Effector memory CD4-positive, alpha-beta T cell (primary cell): Measurements from ENCODE around the gene ECT2.
"Not testable (repeated sequence)": the region's sequence is repeated elsewhere in the genome, so short reads cannot be mapped to it uniquely, and the experiment has no call there.

Experiments used
- DNase-seq, 3 donors: peaks; one replicate each; pipeline ENCODE4 v3.0.0-alpha.2; 2020
- H3K27ac ChIP-seq: 2 replicates; pipeline ENCODE4 v1.7.0; 2013; ENCODE audit warnings: mild to moderate bottlenecking, low read length, moderate library complexity; ENCODE audit not compliant: insufficient read depth, poor library complexity, severe bottlenecking
- H3K27me3 ChIP-seq: replicated peaks from 2 replicates; pipeline ENCODE4 v1.7.0; 2013; ENCODE audit warnings: mild to moderate bottlenecking, low read length; ENCODE audit not compliant: insufficient read depth, control insufficient read depth, poor library complexity, severe bottlenecking
- H3K36me3 ChIP-seq: 2 replicates; pipeline ENCODE4 v1.7.0; 2013; ENCODE audit warnings: mild to moderate bottlenecking, low read length, moderate library complexity; ENCODE audit not compliant: control insufficient read depth, insufficient read depth
- H3K4me1 ChIP-seq: 2 replicates; pipeline ENCODE4 v1.7.0; 2013; ENCODE audit warnings: low read length, mild to moderate bottlenecking; ENCODE audit not compliant: control insufficient read depth, insufficient read depth, poor library complexity, severe bottlenecking
- H3K4me3 ChIP-seq: 2 replicates; pipeline ENCODE4 v1.7.0; 2013; ENCODE audit warnings: low read length, low read depth, mild to moderate bottlenecking; ENCODE audit not compliant: insufficient read depth, poor library complexity, severe bottlenecking
- H3K9me3 ChIP-seq: 2 replicates; pipeline ENCODE4 v1.7.0; 2013; ENCODE audit warnings: mild to moderate bottlenecking, low read length, moderate library complexity; ENCODE audit not compliant: control insufficient read depth

The ECT2 gene

DNA sequence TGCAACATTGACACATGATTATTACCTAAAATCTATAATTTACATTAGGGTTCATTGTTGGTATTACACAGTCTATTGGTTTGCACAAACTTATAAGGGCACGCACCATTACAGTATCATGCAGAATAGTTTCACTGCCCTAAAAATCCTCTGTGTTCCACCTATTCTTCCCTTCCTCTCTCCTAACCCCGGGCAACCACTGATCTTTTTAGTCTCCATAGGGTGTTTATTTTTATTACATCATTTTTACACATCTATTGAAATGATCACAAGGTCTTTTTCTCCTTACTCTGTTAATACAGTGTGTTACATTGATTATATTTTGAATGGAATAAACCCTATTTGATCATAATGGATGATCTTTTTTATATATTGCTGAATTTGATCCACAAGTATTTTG, 15.5 kb upstream of the ECT2 start:
- Histone ChIP-seq H3K4me1 (no peaks in the 10 kb centered on the region), H3K36me3 (no peaks in the 10 kb centered on the region), H3K4me3 (no peak overlapping the region), H3K27me3 (no peaks in the 10 kb centered on the region), H3K27ac (no peak overlapping the region), H3K9me3 (no peaks in the 10 kb centered on the region)
- no peak for DNase-seq

DNA sequence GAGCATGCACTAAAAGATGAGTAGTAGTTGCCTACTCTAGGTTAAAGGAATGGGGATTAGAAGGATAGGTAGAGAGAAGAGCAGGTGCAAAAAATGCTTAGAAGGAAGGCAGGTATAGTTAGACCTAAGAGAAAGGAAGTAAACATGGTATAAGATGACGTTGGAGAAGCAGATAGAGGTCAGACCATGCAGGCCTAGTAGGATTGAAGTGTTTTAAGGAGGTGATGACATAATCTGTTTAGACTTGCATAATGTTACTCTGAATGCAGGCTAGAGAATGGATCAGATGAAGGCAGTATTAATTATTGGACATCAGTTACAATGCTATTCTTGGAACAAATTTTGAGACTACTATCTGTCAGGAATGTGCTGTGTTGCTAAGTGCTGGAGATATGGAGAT, 11.1 kb upstream of the ECT2 start:
- H3K27me3 ChIP-seq: no peaks in the 10 kb centered on the region
- no peak for DNase-seq
- H3K36me3 ChIP-seq: no peaks in the 10 kb centered on the region
- H3K4me1 ChIP-seq: no peaks in the 10 kb centered on the region
- H3K9me3 ChIP-seq: no peaks in the 10 kb centered on the region
- no peak overlapping the region for H3K4me3 ChIP-seq
- H3K27ac ChIP-seq: no peak overlapping the region

GRCh38 chr3:172746475-172746874, 4.1 kb upstream of the ECT2 start:
- Histone ChIP-seq H3K36me3 (no peaks in the 10 kb centered on the region), H3K27me3 (no peaks in the 10 kb centered on the region), H3K9me3 (no peaks in the 10 kb centered on the region), H3K4me1 (peaks cover 7% of the 10 kb centered on the region), H3K4me3 (no peak overlapping the region), H3K27ac (no peak overlapping the region)
- DNase-seq: no peak

- Histone ChIP-seq H3K27ac (peak overlapping the region; percentile 67), H3K27me3 (no peaks in the 10 kb centered on the region), H3K9me3 (no peaks in the 10 kb centered on the region), H3K4me1 (peaks cover 7% of the 10 kb centered on the region), H3K36me3 (no peaks in the 10 kb centered on the region), H3K4me3 (peak overlapping the region; percentile 83)
- no peak for DNase-seq
Measured at GRCh38 chr3:172749230-172749965, 1.1 kb upstream of the ECT2 start.

GRCh38 chr3:172750069-172750367, 508 bp upstream of the ECT2 start:
- Histone ChIP-seq H3K4me1 (peaks cover 7% of the 10 kb centered on the region), H3K27ac (peak overlapping the region; percentile 67), H3K9me3 (no peaks in the 10 kb centered on the region), H3K4me3 (peak overlapping the region; percentile 83), H3K36me3 (no peaks in the 10 kb centered on the region), H3K27me3 (no peaks in the 10 kb centered on the region)
- DNase-seq: no peak

- DNase-seq: no peak
Measured at GRCh38 chr3:172751175-172751704, 714 bp downstream of the ECT2 start.

GRCh38 chr3:172752651-172753050, 2.1 kb downstream of the ECT2 start:
- no peaks in the 10 kb centered on the region for H3K27me3 ChIP-seq
- peaks cover 7% of the 10 kb centered on the region for H3K4me1 ChIP-seq
- H3K9me3 ChIP-seq: no peaks in the 10 kb centered on the region
- H3K4me3 ChIP-seq: no peak overlapping the region
- no peak overlapping the region for H3K27ac ChIP-seq
- no peaks in the 10 kb centered on the region for H3K36me3 ChIP-seq
- no peak for DNase-seq

More at GRCh38 chr3:172751175-172751704, 714 bp downstream of the ECT2 start:
- no peaks in the 10 kb centered on the region for H3K36me3 ChIP-seq
- H3K9me3 ChIP-seq: no peaks in the 10 kb centered on the region
- H3K27me3 ChIP-seq: no peaks in the 10 kb centered on the region
- H3K4me1 ChIP-seq: peaks cover 7% of the 10 kb centered on the region
- peak overlapping the region; percentile 47 for H3K27ac ChIP-seq
- H3K4me3 ChIP-seq: peak overlapping the region; percentile 83

DNA sequence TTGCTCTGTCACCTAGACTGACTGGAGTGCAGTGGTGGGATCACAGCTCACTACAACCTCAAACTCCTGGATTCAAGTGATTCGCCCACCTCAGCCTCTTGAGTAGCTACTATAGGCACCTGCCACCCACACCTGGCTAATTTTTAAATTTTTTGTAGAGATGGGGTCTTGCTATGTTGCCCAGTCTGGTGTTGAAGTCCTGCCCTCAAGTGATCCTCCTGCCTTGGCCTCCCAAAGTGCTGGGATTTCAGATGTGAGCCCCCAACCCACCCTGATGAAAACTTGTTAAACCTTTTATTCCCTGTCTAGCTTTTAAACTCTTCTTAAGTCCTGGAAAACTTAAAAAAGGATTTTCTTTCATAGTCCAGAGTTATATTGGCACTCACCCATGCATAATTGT, 2.6 kb downstream of the ECT2 start:
- Histone ChIP-seq H3K27ac (no peak overlapping the region), H3K4me3 (no peak overlapping the region), H3K27me3 (no peaks in the 10 kb centered on the region), H3K9me3 (no peaks in the 10 kb centered on the region), H3K4me1 (peaks cover 7% of the 10 kb centered on the region), H3K36me3 (no peaks in the 10 kb centered on the region)
- no peak for DNase-seq

DNA sequence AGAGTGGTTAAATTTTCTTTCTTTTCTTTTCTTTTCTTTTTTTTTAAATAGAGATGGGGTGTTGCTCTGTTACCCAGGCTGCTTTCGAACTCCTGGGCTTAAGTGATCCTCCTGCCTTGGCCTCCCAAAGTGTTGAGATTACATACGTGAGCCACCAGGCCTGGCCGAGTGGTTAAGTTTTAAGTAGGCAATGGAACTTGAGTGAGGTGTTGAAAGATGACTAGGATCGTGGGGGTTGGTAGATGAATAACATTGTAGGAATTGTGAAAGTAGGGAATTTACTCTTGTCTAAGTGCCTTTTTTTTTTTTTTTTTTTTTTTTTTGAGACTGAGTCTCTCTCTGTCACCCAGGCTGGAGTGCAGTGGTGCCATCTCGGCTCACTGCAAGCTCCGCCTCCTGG, 9.9 kb downstream of the ECT2 start:
- H3K36me3 ChIP-seq, DNase-seq, H3K4me3 ChIP-seq, H3K27me3 ChIP-seq, H3K27ac ChIP-seq, H3K9me3 ChIP-seq, H3K4me1 ChIP-seq: not testable (repeated sequence)

DNA sequence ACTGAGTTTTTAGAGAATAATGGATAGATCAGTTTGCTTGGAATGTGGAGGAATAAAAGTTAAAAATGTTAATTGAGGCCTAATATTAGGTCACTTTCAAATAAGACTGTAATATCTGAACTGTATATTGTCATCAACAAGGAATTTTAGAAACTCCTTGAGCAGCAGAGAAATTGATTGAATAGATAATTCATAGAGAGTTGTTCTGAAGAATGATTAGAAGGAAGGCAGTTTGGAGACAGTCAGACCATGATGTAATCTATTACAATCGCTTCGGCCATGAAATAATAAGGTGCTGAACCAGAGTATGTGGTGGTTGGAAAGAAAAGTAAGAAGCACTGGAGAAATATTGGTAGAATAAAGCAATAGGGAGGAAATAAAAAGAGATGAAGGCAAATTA, 15.7 kb downstream of the ECT2 start:
- H3K9me3 ChIP-seq: no peaks in the 10 kb centered on the region
- no peak overlapping the region for H3K4me3 ChIP-seq
- no peaks in the 10 kb centered on the region for H3K27me3 ChIP-seq
- no peaks in the 10 kb centered on the region for H3K4me1 ChIP-seq
- no peaks in the 10 kb centered on the region for H3K36me3 ChIP-seq
- DNase-seq: no peak
- H3K27ac ChIP-seq: no peak overlapping the region
